Measurements from ENCODE around the gene TPPP3.
A peak's percentile ranks its signal among the peaks of the same experiment; 100 is the strongest.
"Not testable (repeated sequence)": the region's sequence is repeated elsewhere in the genome, so short reads cannot be mapped to it uniquely, and the experiment has no call there.

Gene TPPP3

GRCh38 chr16:67372664-67373063 is 20.6 kb downstream of the TPPP3 start:
- Histone ChIP-seq H3K27me3 (ENCODE audit: low read depth, low read length) (no peaks in the 10 kb centered on the region), H3K9ac (ENCODE audit: low read length) (no peak overlapping the region), H2AFZ (ENCODE audit: low read depth, low read length) (no peak overlapping the region), H3K27ac (ENCODE audit: low read length) (no peak overlapping the region), H3K79me2 (ENCODE audit: low read length) (no peaks in the 10 kb centered on the region), H3K9me3 (ENCODE audit: insufficient read depth, low read length) (peaks cover 8% of the 10 kb centered on the region), H3K4me2 (ENCODE audit: low read length) (no peak overlapping the region), H4K20me1 (ENCODE audit: insufficient read depth, low read length) (no peaks in the 10 kb centered on the region), H3K4me3 (ENCODE audit: low read length) (no peak overlapping the region), H3K4me1 (ENCODE audit: low read length) (no peaks in the 10 kb centered on the region), H3K36me3 (replicated peaks; ENCODE audit: low read depth, low read length) (no peaks in the 10 kb centered on the region)
- TF ChIP-seq CTCF (IDR thresholded peaks at IDR 0.05; ENCODE audit: low read depth, low read length), result peak; percentile 58
- no peak for TF ChIP-seq EZH2phosphoT487 (IDR thresholded peaks at IDR 0.05; ENCODE audit: low read depth)

GRCh38 chr16:67370661-67371060 is 22.6 kb downstream of the TPPP3 start:
- no peak overlapping the region for H3K4me3 ChIP-seq (ENCODE audit: low read length)
- no peaks in the 10 kb centered on the region for H3K79me2 ChIP-seq (ENCODE audit: low read length)
- no peak overlapping the region for H3K27ac ChIP-seq (ENCODE audit: low read length)
- peaks cover 8% of the 10 kb centered on the region; the same call in 1 of the 2 replicates for H3K4me1 ChIP-seq (ENCODE audit: low read length)
- TF ChIP-seq CTCF (IDR thresholded peaks at IDR 0.05; ENCODE audit: low read depth, low read length), result no peak
- TF ChIP-seq EZH2phosphoT487 (IDR thresholded peaks at IDR 0.05; ENCODE audit: low read depth), result no peak
- H3K4me2 ChIP-seq (ENCODE audit: low read length), result no peak overlapping the region
- H4K20me1 ChIP-seq (ENCODE audit: insufficient read depth, low read length), result no peaks in the 10 kb centered on the region
- H2AFZ ChIP-seq (ENCODE audit: low read depth, low read length), result no peak overlapping the region
- no peaks in the 10 kb centered on the region for H3K36me3 ChIP-seq (replicated peaks; ENCODE audit: low read depth, low read length)
- H3K9me3 ChIP-seq (ENCODE audit: insufficient read depth, low read length), result peaks cover 8% of the 10 kb centered on the region
- H3K27me3 ChIP-seq (ENCODE audit: low read depth, low read length), result no peaks in the 10 kb centered on the region
- no peak overlapping the region for H3K9ac ChIP-seq (ENCODE audit: low read length)

- H3K9me3 ChIP-seq (ENCODE audit: insufficient read depth, low read length), result peaks cover 6% of the 10 kb centered on the region; the same call in 1 of the 2 replicates
- peak overlapping the region; percentile 67 for H3K4me2 ChIP-seq (ENCODE audit: low read length)
- no peaks in the 10 kb centered on the region for H3K36me3 ChIP-seq (replicated peaks; ENCODE audit: low read depth, low read length)
- H3K79me2 ChIP-seq (ENCODE audit: low read length), result no peaks in the 10 kb centered on the region
- no peaks in the 10 kb centered on the region for H3K27me3 ChIP-seq (ENCODE audit: low read depth, low read length)
- peak overlapping the region; percentile 72 for H3K27ac ChIP-seq (ENCODE audit: low read length)
- peak overlapping the region; percentile 42 for H3K4me3 ChIP-seq (ENCODE audit: low read length)
- H4K20me1 ChIP-seq (ENCODE audit: insufficient read depth, low read length), result no peaks in the 10 kb centered on the region
- H3K9ac ChIP-seq (ENCODE audit: low read length), result peak overlapping the region; percentile 31
- TF ChIP-seq CTCF (IDR thresholded peaks at IDR 0.05; ENCODE audit: low read depth, low read length) (no peak), EZH2phosphoT487 (IDR thresholded peaks at IDR 0.05; ENCODE audit: low read depth) (no peak)
- peaks cover 32% of the 10 kb centered on the region for H3K4me1 ChIP-seq (ENCODE audit: low read length)
- peak overlapping the region; percentile 84 for H2AFZ ChIP-seq (ENCODE audit: low read depth, low read length)
These were observed 28.6 kb downstream of the TPPP3 start for GRCh38 chr16:67364600-67365235.

GRCh38 chr16:67361038-67361437 is 32.3 kb downstream of the TPPP3 start:
- Histone ChIP-seq H3K27me3 (ENCODE audit: low read depth, low read length) (no peaks in the 10 kb centered on the region), H3K4me1 (ENCODE audit: low read length) (peaks cover 26% of the 10 kb centered on the region), H3K36me3 (replicated peaks; ENCODE audit: low read depth, low read length) (no peaks in the 10 kb centered on the region), H3K9ac (ENCODE audit: low read length) (no peak overlapping the region), H2AFZ (ENCODE audit: low read depth, low read length) (no peak overlapping the region), H4K20me1 (ENCODE audit: insufficient read depth, low read length) (no peaks in the 10 kb centered on the region), H3K4me2 (ENCODE audit: low read length) (no peak overlapping the region), H3K9me3 (ENCODE audit: insufficient read depth, low read length) (no peaks in the 10 kb centered on the region), H3K4me3 (ENCODE audit: low read length) (no peak overlapping the region), H3K27ac (ENCODE audit: low read length) (no peak overlapping the region), H3K79me2 (ENCODE audit: low read length) (no peaks in the 10 kb centered on the region)
- no peak for TF ChIP-seq CTCF (IDR thresholded peaks at IDR 0.05; ENCODE audit: low read depth, low read length)
- TF ChIP-seq EZH2phosphoT487 (IDR thresholded peaks at IDR 0.05; ENCODE audit: low read depth), result no peak

- not testable (repeated sequence) for H3K4me2 ChIP-seq (ENCODE audit: low read length); H3K9me3 ChIP-seq (ENCODE audit: insufficient read depth, low read length); H3K27me3 ChIP-seq (ENCODE audit: low read depth, low read length); H3K4me3 ChIP-seq (ENCODE audit: low read length); H3K79me2 ChIP-seq (ENCODE audit: low read length); H3K27ac ChIP-seq (ENCODE audit: low read length); H3K9ac ChIP-seq (ENCODE audit: low read length); H2AFZ ChIP-seq (ENCODE audit: low read depth, low read length); H3K36me3 ChIP-seq (replicated peaks; ENCODE audit: low read depth, low read length); H4K20me1 ChIP-seq (ENCODE audit: insufficient read depth, low read length)
- peaks cover 15% of the 10 kb centered on the region for H3K4me1 ChIP-seq (ENCODE audit: low read length)
These were observed 33.6 kb downstream of the TPPP3 start for GRCh38 chr16:67359540-67360269.
